Thyroid gland (tissue), 4 donors: ENCODE data around the gene GFRA1.

ENCODE experiments used
- CTCF ChIP-seq, 6 experiments: fragments of 200-600 bp in 3 of 6; fragments of 450-650 bp in 3 of 6; sonication (generic) in 3 of 6; IDR thresholded peaks; one replicate each; pipeline ENCODE4 v1.5.1; 2016 to 2019; ENCODE audit warnings: antibody characterized with exemption in 6 of 6, mild to moderate bottlenecking in 2 of 6, inconsistent platforms in 1 of 6, moderate library complexity in 1 of 6
- POLR2A ChIP-seq, 2 donors: fragments of 450-650 bp; IDR thresholded peaks; one replicate each; pipeline ENCODE4 v1.6.1; 2017; ENCODE audit warnings: antibody characterized with exemption in 2 of 2, mild to moderate bottlenecking in 2 of 2, moderate library complexity in 1 of 2

GRCh38 chr10:116026315-116026714 lies 246.7 kb downstream of the GFRA1 start:
- TF ChIP-seq POLR2A (IDR thresholded peaks at IDR 0.05) (no peak), CTCF (IDR thresholded peaks at IDR 0.05) (no peak)
